HG03378 (cell line): ENCODE measurements around the gene TMEM132D.

Experiments
- ATAC-seq: cut with Tn5 transposase; IDR thresholded peaks from one replicate; pipeline ENCODE4 v1.9.1; 2021; ENCODE audit warnings: mild to moderate bottlenecking, moderate library complexity; ENCODE audit not compliant: unreplicated experiment

TMEM132D gene

GRCh38 chr12:129606239-129606638 is 297.6 kb downstream of the TMEM132D start:
- ATAC-seq, result no peak

GRCh38 chr12:129605666-129606065 is 298.2 kb downstream of the TMEM132D start:
- no peak for ATAC-seq

- ATAC-seq, result no peak
These were observed 299.3 kb downstream of the TMEM132D start for GRCh38 chr12:129604506-129604905.

- no peak for ATAC-seq
These were observed 304.4 kb downstream of the TMEM132D start for GRCh38 chr12:129599406-129599805.

GRCh38 chr12:129594098-129594497 is 309.7 kb downstream of the TMEM132D start:
- no peak for ATAC-seq

GRCh38 chr12:129592449-129592848 is 311.4 kb downstream of the TMEM132D start:
- no peak for ATAC-seq

GRCh38 chr12:129589503-129589902 is 314.3 kb downstream of the TMEM132D start:
- ATAC-seq, result no peak

GRCh38 chr12:129588142-129588541 is 315.7 kb downstream of the TMEM132D start:
- no peak for ATAC-seq

GRCh38 chr12:129585296-129585695 is 318.5 kb downstream of the TMEM132D start:
- no peak for ATAC-seq

- ATAC-seq, result no peak
These were observed 323.9 kb downstream of the TMEM132D start for GRCh38 chr12:129579879-129580278.

GRCh38 chr12:129571901-129572494 is 331.8 kb downstream of the TMEM132D start:
- ATAC-seq, result no peak

GRCh38 chr12:129570796-129571400 is 332.9 kb downstream of the TMEM132D start:
- ATAC-seq, result no peak

- no peak for ATAC-seq
These were observed 337.0 kb downstream of the TMEM132D start for GRCh38 chr12:129566800-129567199.

- no peak for ATAC-seq
These were observed 339.1 kb downstream of the TMEM132D start for GRCh38 chr12:129564768-129565167.

GRCh38 chr12:129563266-129563665 is 340.6 kb downstream of the TMEM132D start:
- ATAC-seq, result no peak

GRCh38 chr12:129561304-129561703 is 342.5 kb downstream of the TMEM132D start:
- ATAC-seq, result no peak

GRCh38 chr12:129559776-129560175 is 344.0 kb downstream of the TMEM132D start:
- no peak for ATAC-seq

GRCh38 chr12:129558036-129558435 is 345.8 kb downstream of the TMEM132D start:
- ATAC-seq, result no peak

- ATAC-seq, result no peak
These were observed 347.7 kb downstream of the TMEM132D start for GRCh38 chr12:129556082-129556481.

GRCh38 chr12:129552996-129553750 is 350.7 kb downstream of the TMEM132D start:
- ATAC-seq, result no peak

GRCh38 chr12:129551441-129551840 is 352.4 kb downstream of the TMEM132D start:
- no peak for ATAC-seq

- no peak for ATAC-seq
These were observed 353.5 kb downstream of the TMEM132D start for GRCh38 chr12:129550353-129550752.
